GM18508 (cell line): ENCODE data around the gene PCDHGC4.

ENCODE experiments used
- ATAC-seq: cut with Tn5 transposase; IDR thresholded peaks from one replicate; pipeline ENCODE4 v1.9.1; 2021; ENCODE audit warnings: moderate number of reproducible peaks; ENCODE audit not compliant: insufficient read depth, unreplicated experiment

The PCDHGC4 gene

DNA sequence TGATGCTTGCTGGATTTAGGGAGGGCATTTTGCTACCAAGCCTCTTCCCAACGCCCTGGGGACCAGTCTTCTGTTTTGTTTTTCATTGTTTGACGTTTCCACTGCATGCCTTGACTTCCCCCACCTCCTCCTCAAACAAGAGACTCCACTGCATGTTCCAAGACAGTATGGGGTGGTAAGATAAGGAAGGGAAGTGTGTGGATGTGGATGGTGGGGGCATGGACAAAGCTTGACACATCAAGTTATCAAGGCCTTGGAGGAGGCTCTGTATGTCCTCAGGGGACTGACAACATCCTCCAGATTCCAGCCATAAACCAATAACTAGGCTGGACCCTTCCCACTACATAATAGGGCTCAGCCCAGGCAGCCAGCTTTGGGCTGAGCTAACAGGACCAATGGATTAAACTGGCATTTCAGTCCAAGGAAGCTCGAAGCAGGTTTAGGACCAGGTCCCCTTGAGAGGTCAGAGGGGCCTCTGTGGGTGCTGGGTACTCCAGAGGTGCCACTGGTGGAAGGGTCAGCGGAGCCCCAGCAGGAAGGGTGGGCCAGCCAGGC lies 27.0 kb downstream of the PCDHGC4 start:
- no peak for ATAC-seq

- ATAC-seq = no peak
Observed at GRCh38 chr5:141512390-141512910, 27.6 kb downstream of the PCDHGC4 start.

- ATAC-seq = no peak
Observed at GRCh38 chr5:141512911-141513626, 28.2 kb downstream of the PCDHGC4 start.

DNA sequence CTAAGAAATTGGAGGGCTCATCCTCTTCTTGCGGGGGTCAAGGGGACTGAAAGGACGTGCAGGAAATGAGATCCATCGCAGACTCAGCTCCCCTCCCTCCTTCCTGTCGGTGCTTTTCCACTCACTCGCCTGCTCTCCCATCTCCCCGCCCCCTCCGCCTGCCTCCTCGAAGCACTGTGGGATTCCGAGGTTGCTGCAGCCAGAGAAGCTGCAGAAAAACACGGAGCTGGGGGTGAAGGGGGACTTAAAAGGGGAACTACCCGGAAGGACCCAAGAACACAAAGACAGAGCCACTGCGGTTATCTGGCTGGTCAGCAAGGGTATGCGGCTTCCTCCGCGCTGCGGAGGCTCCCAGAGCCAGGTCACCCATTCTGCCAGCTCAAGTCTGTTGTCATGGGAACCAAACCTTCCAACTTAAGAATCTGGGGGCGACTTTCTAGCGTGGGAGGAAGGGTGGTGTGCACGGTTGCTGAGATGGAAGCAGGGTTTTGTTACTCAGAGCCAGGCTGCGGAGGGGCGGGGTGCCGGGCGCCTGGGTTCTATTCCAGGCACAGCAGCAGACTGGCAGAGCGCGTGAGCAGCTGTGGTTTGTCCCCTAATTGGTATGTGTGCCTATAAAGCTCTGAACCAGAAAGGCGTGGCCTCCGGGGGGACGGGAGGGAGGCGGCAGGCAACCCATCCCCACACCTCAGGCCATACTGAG lies 28.9 kb downstream of the PCDHGC4 start:
- no peak for ATAC-seq

DNA sequence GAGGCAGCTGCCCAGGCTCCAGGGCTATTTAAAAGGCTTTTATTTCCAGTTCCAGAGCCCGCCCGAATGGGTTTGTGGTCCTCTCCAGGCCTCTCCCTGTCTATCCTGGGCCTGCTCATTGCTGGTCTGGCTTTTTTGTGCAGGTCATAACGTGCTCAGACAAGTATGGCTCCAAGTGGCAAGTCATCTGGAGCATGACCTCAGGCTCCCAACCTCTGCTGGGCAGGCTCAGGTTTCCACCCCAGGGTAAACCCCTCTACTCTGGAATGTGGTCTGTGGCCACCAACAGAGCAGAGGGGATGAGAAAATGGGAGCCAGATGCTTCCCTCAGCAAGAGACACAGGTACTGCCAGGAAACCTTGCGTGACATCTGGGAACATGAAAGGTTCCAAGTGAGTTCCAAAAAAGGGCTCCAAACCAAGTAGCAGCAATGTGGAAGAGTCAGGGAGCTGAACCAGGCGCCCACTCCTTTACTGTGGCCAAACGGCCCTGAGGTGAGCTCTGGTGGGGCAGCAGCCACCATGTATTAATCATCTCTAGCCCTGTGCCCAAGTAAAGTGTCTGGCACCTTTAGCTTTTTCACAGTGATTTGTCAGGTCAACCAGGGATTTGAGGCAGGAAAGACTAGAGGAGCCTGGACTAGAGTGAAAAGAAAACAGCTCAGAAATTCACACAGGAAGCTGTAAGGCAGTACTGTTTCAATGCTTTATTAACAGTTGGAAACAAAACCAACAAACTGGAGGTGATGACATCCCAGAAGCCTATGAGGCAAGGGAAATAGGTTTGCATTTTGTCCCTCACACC lies 29.7 kb downstream of the PCDHGC4 start:
- no peak for ATAC-seq

- no peak for ATAC-seq
Observed at GRCh38 chr5:141515141-141515540, 30.3 kb downstream of the PCDHGC4 start.

DNA sequence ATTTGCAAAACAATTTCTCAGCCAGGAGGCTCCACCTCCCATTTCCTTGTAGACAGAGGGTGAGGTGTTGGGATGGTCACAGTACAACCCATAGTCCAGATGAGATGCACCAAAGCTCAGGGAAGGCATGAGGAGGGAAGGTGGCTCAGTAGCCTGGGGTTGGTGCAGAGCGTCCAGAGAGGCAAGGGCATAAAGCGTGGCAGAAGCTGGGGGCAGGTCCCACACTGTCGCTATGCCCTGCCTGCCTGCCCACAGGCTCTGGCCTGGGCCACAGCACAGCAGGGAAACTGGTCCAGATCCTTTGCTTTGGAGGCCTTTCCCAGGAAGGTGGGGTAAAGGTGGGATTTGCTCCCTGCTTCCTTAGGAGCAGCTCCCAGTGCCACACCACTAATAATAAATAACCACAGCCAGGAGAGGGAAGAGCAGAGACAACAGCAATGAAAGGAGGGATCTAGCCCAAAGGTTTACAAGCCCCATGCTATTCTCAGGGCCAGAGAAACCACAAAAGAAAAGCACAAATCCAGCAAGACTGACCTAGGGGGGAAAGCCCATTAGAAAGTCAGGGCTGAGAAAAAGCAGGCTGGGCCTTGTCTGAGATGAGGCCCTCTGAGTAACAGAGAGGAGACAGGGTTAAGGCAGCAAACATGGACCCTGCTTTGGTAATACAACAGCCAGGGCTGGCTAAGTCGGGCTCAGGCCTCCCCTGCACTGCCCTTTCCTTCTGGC lies 31.3 kb downstream of the PCDHGC4 start:
- no peak for ATAC-seq

- no peak for ATAC-seq
Observed at GRCh38 chr5:141516672-141517025, 31.8 kb downstream of the PCDHGC4 start.

- ATAC-seq = no peak
Observed at GRCh38 chr5:141517312-141517711, 32.5 kb downstream of the PCDHGC4 start.

DNA sequence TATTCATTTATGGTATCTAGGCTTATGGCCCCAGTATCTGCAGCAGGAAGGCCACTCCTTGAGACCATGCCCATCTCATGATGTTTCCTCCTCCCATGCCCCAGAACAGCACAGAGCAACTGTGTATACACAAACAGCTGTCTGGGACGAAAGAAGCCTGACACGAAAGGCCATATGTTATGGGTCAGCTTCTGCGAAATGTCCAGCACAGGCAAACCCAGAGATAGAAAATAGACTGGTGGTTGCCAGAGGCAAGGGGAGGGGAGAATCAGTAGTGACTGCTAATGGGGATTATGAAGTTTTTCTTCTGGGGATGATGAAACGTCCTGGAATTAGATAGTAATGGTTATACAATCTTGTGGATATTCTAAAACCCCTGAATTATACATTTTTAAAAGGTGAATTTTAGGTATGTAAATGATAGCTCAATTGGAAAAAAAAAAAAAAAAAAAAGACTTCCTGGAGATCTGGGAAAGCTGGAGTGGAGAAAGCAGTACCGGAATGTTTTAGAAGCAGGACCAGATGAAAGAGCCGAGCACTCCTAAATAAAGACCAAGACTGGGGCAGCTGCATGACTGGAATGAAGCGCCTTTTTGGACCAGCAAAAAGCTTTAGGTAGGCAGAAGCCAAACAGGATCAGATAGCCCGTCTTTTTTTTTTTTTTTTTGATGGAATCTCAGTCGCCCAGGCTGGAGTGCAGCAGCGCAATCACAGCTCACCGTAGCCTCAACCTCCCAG lies 33.2 kb downstream of the PCDHGC4 start:
- no peak for ATAC-seq

DNA sequence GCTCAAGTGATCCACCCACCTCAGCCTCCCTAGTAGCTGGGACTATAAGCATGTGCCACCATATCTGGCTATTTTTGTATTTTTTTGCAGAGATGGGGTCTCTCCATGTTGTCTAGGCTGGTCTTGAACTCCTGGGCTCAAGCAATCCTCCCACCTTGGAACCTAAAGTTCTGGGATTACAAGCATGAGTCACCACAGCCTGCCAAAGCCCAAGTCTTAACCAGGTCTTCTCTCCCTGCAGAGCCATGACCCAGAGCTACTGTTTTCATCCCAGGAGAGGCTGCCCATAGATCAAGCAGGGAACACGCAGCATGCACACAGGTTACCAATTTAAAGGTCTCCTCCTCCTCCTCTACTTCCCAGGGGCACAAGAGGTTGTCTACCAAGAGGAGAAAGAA lies 33.8 kb downstream of the PCDHGC4 start:
- no peak for ATAC-seq

DNA sequence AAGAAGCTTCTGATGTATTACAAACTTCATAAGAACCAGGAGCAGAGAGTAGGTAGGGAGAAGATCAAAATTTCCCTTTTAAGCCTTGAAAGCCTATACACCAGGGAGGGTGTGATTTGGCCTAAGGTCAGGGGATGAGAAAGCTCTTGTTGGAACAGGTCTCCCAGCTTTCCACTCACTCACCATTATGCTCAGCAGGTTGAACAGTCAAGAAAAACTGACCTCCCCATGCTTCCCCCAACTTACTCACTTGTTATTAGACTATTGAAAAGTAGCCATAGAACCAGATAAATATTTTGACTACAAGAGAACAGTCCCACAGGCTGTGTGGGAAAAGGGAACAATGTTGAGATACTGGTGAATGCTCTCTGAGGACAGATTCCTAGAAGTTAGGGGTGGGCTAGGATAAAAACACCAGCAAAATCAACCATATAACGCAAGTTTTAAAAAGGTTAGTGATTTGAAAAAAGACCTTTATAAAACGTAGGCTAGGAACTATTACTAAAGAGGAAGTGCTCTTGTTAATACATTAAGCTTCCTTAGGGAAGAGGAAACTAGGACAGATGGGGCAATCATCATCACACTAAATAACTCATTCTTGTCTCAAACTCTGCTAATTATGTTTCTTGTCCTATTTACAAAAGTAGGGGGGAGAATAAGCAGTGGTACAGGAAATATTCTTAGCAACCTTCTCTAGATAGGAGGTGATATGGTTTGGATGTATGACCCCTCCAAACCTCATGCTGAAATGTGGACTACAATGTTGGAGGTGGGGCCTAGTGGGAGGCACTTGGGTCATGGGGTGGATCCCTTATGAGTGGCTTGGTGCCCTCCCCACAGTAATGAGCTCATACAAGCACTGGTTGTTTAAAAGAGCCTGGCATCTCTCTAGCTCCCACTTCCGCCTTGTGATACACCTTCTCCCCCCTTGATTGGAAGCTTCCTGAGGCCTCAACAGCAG lies 35.1 kb downstream of the PCDHGC4 start:
- no peak for ATAC-seq

DNA sequence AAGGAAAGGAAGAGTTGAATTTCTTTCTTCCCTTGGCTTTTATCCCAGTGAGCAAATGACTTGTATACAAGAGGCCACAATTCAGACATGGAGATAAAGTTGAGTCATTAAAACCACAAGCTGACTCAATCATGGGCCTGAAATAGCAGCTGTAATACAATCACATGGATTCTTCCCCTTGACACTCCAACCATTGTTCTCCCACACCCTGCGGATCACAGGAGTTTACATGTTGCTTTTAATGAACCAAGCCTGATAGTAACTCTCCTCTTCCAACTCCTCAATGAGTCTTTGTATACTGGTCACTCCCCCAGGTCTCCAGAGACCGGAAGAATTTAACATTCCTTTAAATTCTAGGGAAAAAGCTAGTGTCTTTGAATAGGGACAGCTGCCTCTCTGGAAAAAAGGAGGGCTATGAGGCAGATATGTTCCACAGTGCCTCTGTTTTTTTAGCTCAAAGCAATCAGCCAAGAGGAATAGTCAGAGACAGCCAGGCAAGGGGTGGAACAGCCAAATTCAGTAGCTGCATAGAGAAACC lies 36.5 kb downstream of the PCDHGC4 start:
- no peak for ATAC-seq

- ATAC-seq = no peak
Observed at GRCh38 chr5:141522301-141522700, 37.5 kb downstream of the PCDHGC4 start.

- no peak for ATAC-seq
Observed at GRCh38 chr5:141523991-141524390, 39.2 kb downstream of the PCDHGC4 start.

GRCh38 chr5:141524604-141525597 lies 40.1 kb downstream of the PCDHGC4 start:
- ATAC-seq = peak; percentile 68

GRCh38 chr5:141525653-141526052 lies 40.8 kb downstream of the PCDHGC4 start:
- ATAC-seq = no peak
